Kidney glomerular epithelial cell (primary cell): ENCODE data around the gene HTR3C.

ENCODE experiments used
- DNase-seq: peaks from one replicate; lab custom pipeline; 2025; lab: John Stamatoyannopoulos, UW

HTR3C gene

DNA sequence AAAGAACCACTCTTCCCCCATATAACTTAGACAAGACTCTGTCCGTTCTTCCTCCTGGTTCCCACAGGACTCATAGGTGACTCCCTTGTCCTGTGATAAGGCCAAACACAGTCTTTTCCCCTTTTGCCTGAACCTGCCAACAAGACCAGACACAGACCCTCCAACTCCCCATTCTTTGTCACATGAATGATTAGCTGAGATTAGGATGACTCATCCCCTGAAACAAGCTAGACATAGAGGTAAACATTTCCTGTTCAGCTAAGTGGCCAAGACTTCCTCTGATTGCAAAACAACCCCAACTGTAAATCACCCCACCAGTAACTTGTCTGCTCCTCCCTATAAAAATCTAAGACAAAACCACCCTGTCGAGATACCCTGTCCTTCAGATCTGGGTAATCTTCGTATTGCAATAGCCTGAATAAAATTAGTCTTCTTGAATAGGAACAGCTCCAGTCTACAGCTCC is 32.6 kb downstream of the HTR3C start:
- DNase-seq, result no peak

DNA sequence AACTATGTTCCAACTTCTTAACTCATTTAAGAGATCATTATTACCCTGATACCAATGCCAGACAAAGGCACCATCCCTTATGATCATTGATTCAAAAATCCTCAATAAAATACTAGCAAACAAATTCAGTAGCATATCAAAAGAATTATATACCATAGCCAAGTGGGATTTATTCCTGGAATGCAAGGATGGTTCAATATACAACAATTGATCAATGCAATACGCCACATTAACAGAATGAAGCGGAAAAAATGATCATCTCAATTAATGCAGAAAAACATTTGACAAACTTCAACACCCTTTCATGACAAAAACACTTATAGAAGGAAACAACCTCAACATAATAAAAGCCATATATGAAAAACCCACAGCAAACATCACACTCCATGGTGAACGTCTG is 39.4 kb downstream of the HTR3C start:
- no peak for DNase-seq

DNA sequence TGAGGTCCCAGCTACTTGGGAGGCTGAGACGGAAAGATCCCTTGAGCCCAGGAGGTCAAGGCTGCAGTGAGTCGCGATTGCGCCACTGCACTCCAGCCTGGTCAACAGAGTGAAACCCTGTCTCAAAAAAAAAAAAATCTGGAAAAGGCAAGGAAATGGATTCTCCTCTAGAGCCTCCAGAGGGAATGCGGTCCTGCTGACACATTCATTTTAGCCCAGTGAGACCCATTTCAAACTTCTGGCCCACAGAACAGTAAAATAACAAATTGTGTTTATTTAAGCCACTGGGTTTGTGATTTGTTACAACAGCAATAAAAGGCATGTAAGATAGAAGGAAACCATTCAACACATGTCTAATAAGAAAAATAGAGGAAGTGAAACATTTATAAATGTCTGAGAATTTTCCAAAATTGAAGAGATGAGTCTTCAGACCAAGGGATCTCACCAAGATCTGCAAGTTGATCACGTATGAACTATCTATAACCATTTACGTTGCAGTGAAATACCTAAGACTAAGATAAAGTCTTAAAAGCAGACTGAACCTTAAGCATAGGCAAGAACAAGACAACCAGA is 44.0 kb downstream of the HTR3C start, which contains the start of gene HTR3E:
Gene HTR3E, plus strand, starts transcription at position 254 of the 573 bp plus-strand sequence. CDS start 466 bp downstream, outside the sequence.
- DNase-seq, result no peak

DNA sequence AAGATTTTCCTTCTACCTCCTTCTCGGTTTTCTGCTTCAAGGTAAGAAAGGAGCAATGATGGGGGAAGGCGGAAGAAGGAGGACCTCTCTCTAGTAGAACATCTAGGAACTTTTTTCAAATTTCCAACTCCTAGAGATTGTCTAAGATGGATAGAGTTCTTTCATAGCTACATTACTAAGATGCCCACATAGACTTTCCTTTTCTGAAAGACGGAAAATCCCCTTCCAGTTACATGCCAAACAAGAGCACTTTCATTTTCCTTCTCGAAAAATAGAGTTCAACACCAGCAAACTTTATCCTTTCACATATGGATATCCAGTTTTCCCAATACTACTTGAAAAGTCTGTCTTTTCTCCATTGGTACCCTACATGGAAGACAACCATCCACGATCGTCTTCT is 44.7 kb downstream of the HTR3C start:
- DNase-seq, result no peak

DNA sequence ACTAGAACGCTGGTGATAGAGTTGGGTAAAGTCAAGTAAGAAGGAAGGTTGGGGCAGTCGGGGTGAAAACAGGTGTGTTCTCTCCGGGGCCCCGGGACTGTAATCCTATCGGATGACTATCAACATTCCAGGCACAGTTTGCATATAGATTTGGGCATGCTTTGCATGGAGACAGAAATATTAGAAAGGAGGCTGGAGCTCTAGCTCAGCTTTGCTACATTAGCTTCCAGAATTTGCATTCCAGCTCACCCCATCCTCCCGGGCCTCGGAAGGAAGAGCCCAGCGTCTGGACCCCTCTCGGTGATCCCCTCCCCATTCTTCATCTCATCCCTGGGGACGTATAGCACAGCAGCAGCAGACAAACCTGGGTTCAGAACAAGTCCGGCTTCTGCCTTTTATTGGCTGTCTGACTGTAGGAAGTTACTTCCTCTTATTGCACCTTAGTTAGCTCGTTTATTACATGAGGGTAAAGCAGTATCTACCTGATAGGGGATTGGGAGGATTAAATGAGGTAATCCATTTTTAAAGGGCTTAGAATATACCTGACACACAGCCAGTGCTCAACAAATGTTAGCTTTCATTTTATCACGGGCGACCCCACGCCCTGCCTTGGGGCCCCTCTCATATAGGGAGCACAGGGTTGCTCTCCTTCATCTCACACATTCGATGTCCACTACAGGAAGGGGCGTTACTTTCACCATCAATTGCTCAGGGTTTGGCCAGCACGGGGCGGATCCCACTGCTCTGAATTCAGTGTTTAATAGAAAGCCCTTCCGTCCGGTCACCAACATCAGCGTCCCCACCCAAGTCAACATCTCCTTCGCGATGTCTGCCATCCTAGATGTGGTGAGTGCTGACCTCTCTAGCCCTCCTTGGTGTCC is 47.2 kb downstream of the HTR3C start:
- DNase-seq, result no peak
